HepG2 (cell line): ENCODE results near the gene FXR2. TPM values are rescaled to one million over a fixed set of nuclear protein-coding genes. Genes with fewer than 3 reads are reported as not detected.

Experiments used
- FOXP1 ChIP-seq, 2 experiments: fragments of 450-650 bp in 1 of 2; IDR thresholded peaks; 2 replicates each; pipeline ENCODE4 v1.6.1; 2017 to 2018; ENCODE audit warnings: antibody characterized with exemption in 1 of 2
- GTF2F1 ChIP-seq: fragments of 150-350 bp; IDR thresholded peaks from 2 replicates; pipeline ENCODE4 v1.6.1; 2014; ENCODE audit warnings: low read length
- HOXA5 ChIP-seq: sonication (generic); formaldehyde crosslinking; IDR thresholded peaks from 2 replicates; pipeline ENCODE4 v1.4.0; 2020; ENCODE audit warnings: missing genetic modification reagents
- KLF9 ChIP-seq: IDR thresholded peaks from 2 replicates; pipeline ENCODE4 v1.6.1; 2016; ENCODE audit warnings: low read depth
- MTERF4 ChIP-seq: sonication (generic); formaldehyde crosslinking; IDR thresholded peaks from 2 replicates; pipeline ENCODE4 v1.8.0; 2023; ENCODE audit warnings: mild to moderate bottlenecking, missing genetic modification reagents
- RXRA ChIP-seq: sonication (generic); formaldehyde crosslinking; IDR thresholded peaks from 2 replicates; pipeline ENCODE4 v1.5.1; 2020; ENCODE audit warnings: missing genetic modification reagents
- SPEN ChIP-seq: sonication (generic); formaldehyde crosslinking; IDR thresholded peaks from 2 replicates; pipeline ENCODE4 v1.5.1; 2020; ENCODE audit warnings: low read depth, mild to moderate bottlenecking, missing genetic modification reagents
- TFAP4 ChIP-seq: sonication (generic); IDR thresholded peaks from 2 replicates; pipeline ENCODE4 v1.6.1; 2016; ENCODE audit warnings: low read depth, borderline replicate concordance
- TFE3 ChIP-seq: IDR thresholded peaks from 2 replicates; pipeline ENCODE4 v1.6.1; 2016
- THYN1 ChIP-seq: sonication (generic); formaldehyde crosslinking; IDR thresholded peaks from 2 replicates; pipeline ENCODE4 v1.8.1; 2023; ENCODE audit warnings: low read depth, mild to moderate bottlenecking, moderate library complexity, missing genetic modification reagents, borderline replicate concordance
- ZBTB7B ChIP-seq: sonication (generic); formaldehyde crosslinking; IDR thresholded peaks from 2 replicates; pipeline ENCODE4 v1.4.0; 2020; ENCODE audit warnings: missing genetic modification reagents
- ZFAT ChIP-seq: sonication (generic); formaldehyde crosslinking; conservative IDR thresholded peaks from 2 replicates; pipeline ENCODE4 v1.8.1; 2023; ENCODE audit warnings: missing genetic modification reagents, inconsistent platforms
- ZNF224 ChIP-seq: sonication (generic); formaldehyde crosslinking; IDR thresholded peaks from 2 replicates; pipeline ENCODE4 v1.5.0; 2020; ENCODE audit warnings: mild to moderate bottlenecking, missing genetic modification reagents
- ZNF281 ChIP-seq: sonication (generic); formaldehyde crosslinking; IDR thresholded peaks from 2 replicates; pipeline ENCODE4 v1.4.0; 2020; ENCODE audit warnings: missing genetic modification reagents, borderline replicate concordance
- ZNF354B ChIP-seq: sonication (generic); formaldehyde crosslinking; IDR thresholded peaks from 2 replicates; pipeline ENCODE4 v1.8.0; 2022; ENCODE audit warnings: mild to moderate bottlenecking, missing genetic modification reagents
- ZNF451 ChIP-seq: sonication (generic); formaldehyde crosslinking; IDR thresholded peaks from 2 replicates; pipeline ENCODE4 v1.5.0; 2020; ENCODE audit warnings: mild to moderate bottlenecking, missing genetic modification reagents
- ZNF496 ChIP-seq: sonication (generic); formaldehyde crosslinking; IDR thresholded peaks from 2 replicates; pipeline ENCODE4 v1.8.1; 2023; ENCODE audit warnings: mild to moderate bottlenecking, moderate library complexity, missing genetic modification reagents; ENCODE audit not compliant: insufficient replicate concordance
- ZNF563 ChIP-seq: sonication (generic); formaldehyde crosslinking; IDR thresholded peaks from 2 replicates; pipeline ENCODE4 v1.8.0; 2022; ENCODE audit warnings: mild to moderate bottlenecking, moderate library complexity, missing genetic modification reagents
- ZNF572 ChIP-seq: sonication (generic); formaldehyde crosslinking; IDR thresholded peaks from 2 replicates; pipeline ENCODE4 v1.5.1; 2020; ENCODE audit warnings: mild to moderate bottlenecking, missing genetic modification reagents
- ZNF674 ChIP-seq: sonication (generic); formaldehyde crosslinking; IDR thresholded peaks from 2 replicates; pipeline ENCODE4 v1.5.0; 2020; ENCODE audit warnings: low read depth, mild to moderate bottlenecking, missing genetic modification reagents
- ZXDC ChIP-seq: sonication (generic); formaldehyde crosslinking; IDR thresholded peaks from 2 replicates; pipeline ENCODE4 v1.5.0; 2020; ENCODE audit warnings: mild to moderate bottlenecking, missing genetic modification reagents
- polyA plus RNA-seq, 8 experiments: library from polyadenylated mRNA; depleted of rRNA in 3 of 8; stranded (reverse) in 7 of 8; unstranded in 1 of 8; fragments of >200 nt; fragmentation: Illumina TruSeq in 4 of 8; extraction: Trizol in 4 of 8; gene quantifications; 2 replicates each; pipeline versions ENCODE4 v1.2.1 to v1.2.3, GENCODE V29; 2011 to 2016; ENCODE audit warnings: low read depth in 4 of 8, missing spikeins in 1 of 8, mixed read lengths in 1 of 8; ENCODE audit not compliant: insufficient read depth in 1 of 8
- total RNA-seq, 5 experiments: library from RNA; depleted of rRNA; stranded (reverse); fragments of >200 nt; fragmentation: Illumina TruSeq; extraction: Trizol; gene quantifications; 2 replicates each; pipeline ENCODE4 v1.2.3, GENCODE V29; 2016; ENCODE audit warnings: low read depth in 1 of 5

The FXR2 gene
- total and polyA plus RNA-seq, 2 of the 13 experiments (the other 11 are each of a cell fraction or from before 2014, with no cell fraction given): 20.9 to 24.4 TPM

GRCh38 chr17:7627250-7628121 lies 12.8 kb upstream of the FXR2 start, which contains the start of gene SAT2 (continued):
- no peak for TF ChIP-seq ZNF496
- peak; percentile 99 for TF ChIP-seq TFE3 (CRISPR knock-in tag)
- no peak for TF ChIP-seq ZNF674 (CRISPR knock-in tag)
- no peak for TF ChIP-seq GTF2F1
- TF ChIP-seq KLF9 (CRISPR knock-in tag): no peak
- peak; percentile 46; the same call in 1 of the 2 replicates for TF ChIP-seq HOXA5
- TF ChIP-seq ZBTB7B (CRISPR knock-in tag): no peak; the same call in 1 of the 2 replicates
- TF ChIP-seq ZNF281 (CRISPR knock-in tag): no peak
- peak; percentile 88 for TF ChIP-seq RXRA (CRISPR knock-in tag)
- no peak for TF ChIP-seq FOXP1 (IDR thresholded peaks at IDR 0.05)
- TF ChIP-seq FOXP1 (CRISPR knock-in tag; IDR thresholded peaks at IDR 0.05): no peak
- TF ChIP-seq MTERF4 (CRISPR knock-in tag): peak; percentile 72; the same call in 1 of the 2 replicates
- TF ChIP-seq ZNF572 (CRISPR knock-in tag): no peak
- peak; percentile 88 for TF ChIP-seq SPEN (CRISPR knock-in tag)
- TF ChIP-seq ZNF354B (CRISPR knock-in tag): no peak
- no peak for TF ChIP-seq ZNF224
- TF ChIP-seq ZXDC (CRISPR knock-in tag): no peak
- TF ChIP-seq ZNF451: no peak
- TF ChIP-seq TFAP4: peak; percentile 93
- TF ChIP-seq ZNF563 (CRISPR knock-in tag): peak; percentile 17; the same call in 1 of the 2 replicates
- no peak for TF ChIP-seq ZFAT (CRISPR knock-in tag)
- TF ChIP-seq THYN1 (CRISPR knock-in tag): no peak
